GM19351 (cell line): ENCODE measurements around the gene TRAF4.

Source experiments
- ATAC-seq: cut with Tn5 transposase; IDR thresholded peaks from one replicate; pipeline ENCODE4 v1.9.1; 2021; ENCODE audit warnings: mild to moderate bottlenecking, moderate library complexity; ENCODE audit not compliant: unreplicated experiment

Gene TRAF4

GRCh38 chr17:28747051-28747691, 3.4 kb downstream of the TRAF4 start:
- ATAC-seq, result no peak

GRCh38 chr17:28747801-28748750, 4.3 kb downstream of the TRAF4 start:
- ATAC-seq, result no peak

GRCh38 chr17:28748852-28749515, 5.2 kb downstream of the TRAF4 start:
- no peak for ATAC-seq

- no peak for ATAC-seq
Observed at GRCh38 chr17:28749516-28750177, 5.8 kb downstream of the TRAF4 start.

- ATAC-seq, result peak; percentile 73
Observed at GRCh38 chr17:28750178-28751047, 6.6 kb downstream of the TRAF4 start.

- no peak for ATAC-seq
Observed at GRCh38 chr17:28751600-28752366, 8.0 kb downstream of the TRAF4 start.

- no peak for ATAC-seq
Observed at GRCh38 chr17:28755486-28755885, 11.7 kb downstream of the TRAF4 start.

GRCh38 chr17:28756049-28756804, 12.4 kb downstream of the TRAF4 start:
- no peak for ATAC-seq

GRCh38 chr17:28758411-28759121, 14.8 kb downstream of the TRAF4 start:
- no peak for ATAC-seq

GRCh38 chr17:28759256-28759865, 15.6 kb downstream of the TRAF4 start:
- no peak for ATAC-seq

GRCh38 chr17:28760601-28761562, 17.1 kb downstream of the TRAF4 start:
- ATAC-seq, result no peak

GRCh38 chr17:28763137-28763799, 19.5 kb downstream of the TRAF4 start:
- ATAC-seq, result no peak

GRCh38 chr17:28763804-28764266, 20.0 kb downstream of the TRAF4 start:
- no peak for ATAC-seq

- no peak for ATAC-seq
Observed at GRCh38 chr17:28765038-28765437, 21.2 kb downstream of the TRAF4 start.

GRCh38 chr17:28773736-28774135, 29.9 kb downstream of the TRAF4 start:
- no peak for ATAC-seq

- no peak for ATAC-seq
Observed at GRCh38 chr17:28774206-28774605, 30.4 kb downstream of the TRAF4 start.
